Stomach (tissue), 9 donors: ENCODE measurements around the gene PTGS1. TPM values are rescaled to one million over a fixed set of nuclear protein-coding genes. Genes with fewer than 3 reads are reported as not detected.

Experiments used
- DNase-seq, 2 donors: peaks; one replicate each; pipeline versions ENCODE4 v3.0.0 to v3.0.0-alpha.2; 2013 to 2019
- H3K27ac ChIP-seq, 5 donors: fragments of 200-600 bp in 4 of 5; sonication (generic) in 4 of 5; one replicate each; pipeline ENCODE4 v1.5.1; 2013 to 2019; ENCODE audit warnings: mild to moderate bottlenecking in 1 of 5, moderate library complexity in 1 of 5
- H3K27me3 ChIP-seq, 3 donors: fragments of 200-600 bp; sonication (generic); one replicate each; pipeline ENCODE4 v1.5.1; 2017 to 2019; ENCODE audit warnings: mixed run types in 1 of 3
- H3K36me3 ChIP-seq, 4 donors: fragments of 200-600 bp; sonication (generic); 1 replicate in 3 of 4; 2 replicates in 1 of 4; pipeline ENCODE4 v1.5.1; 2016 to 2019
- H3K4me1 ChIP-seq, 4 donors: fragments of 200-600 bp; sonication (generic); one replicate each; pipeline ENCODE4 v1.5.1; 2016 to 2019
- H3K4me3 ChIP-seq, 4 donors: fragments of 200-600 bp; sonication (generic) in 3 of 4; one replicate each; pipeline ENCODE4 v1.5.1; 2016 to 2019; ENCODE audit warnings: mild to moderate bottlenecking in 1 of 4
- H3K9me3 ChIP-seq, 4 donors: fragments of 200-600 bp; sonication (generic); one replicate each; pipeline ENCODE4 v1.5.1; 2016 to 2019
- CTCF ChIP-seq, 7 experiments: fragments of 450-650 bp in 4 of 7; fragments of 200-600 bp in 3 of 7; sonication (generic) in 3 of 7; IDR thresholded peaks; one replicate each; pipeline ENCODE4 v1.5.1; 2016 to 2019; ENCODE audit warnings: antibody characterized with exemption in 7 of 7, control low read depth in 2 of 7, mild to moderate bottlenecking in 1 of 7
- EP300 ChIP-seq: sonication (generic); formaldehyde crosslinking; IDR thresholded peaks from one replicate; pipeline ENCODE4 v1.6.1; 2017; ENCODE audit warnings: antibody characterized with exemption
- POLR2A ChIP-seq, 4 donors: fragments of 450-650 bp; IDR thresholded peaks; one replicate each; pipeline ENCODE4 v1.6.1; 2016; ENCODE audit warnings: antibody characterized with exemption in 4 of 4, control low read depth in 2 of 4, mild to moderate bottlenecking in 1 of 4, moderate library complexity in 1 of 4
- POLR2AphosphoS5 ChIP-seq, 3 donors: sonication (generic); formaldehyde crosslinking; IDR thresholded peaks; one replicate each; pipeline ENCODE4 v1.6.1; 2016; ENCODE audit warnings: antibody characterized with exemption in 3 of 3
- WGBS, 5 donors: extraction: QIAGEN DNeasy Blood & Tissue Kit in 3 of 5; methylation state at CpG; one replicate each; pipeline versions ENCODE4 v1.1.5 to v1.1.7; 2013 to 2018; 5-methylcytosine and 5-hydroxymethylcytosine counted together
- intact Hi-C: fragments of 100-400 bp; cut with DNase I; formaldehyde crosslinking; loops from one replicate; pipeline ENCODE4 v1.15.1; 2023; ENCODE audit warnings: low total_unique reads
- polyA plus RNA-seq, 3 donors: library from polyadenylated mRNA; stranded (reverse); fragments of 200-250 nt; gene quantifications; one replicate each; pipeline ENCODE4 v1.2.3, GENCODE V29; 2013
- total RNA-seq, 5 donors: library from RNA; depleted of rRNA; stranded (reverse); fragments of >200 nt; gene quantifications; one replicate each; pipeline versions ENCODE4 v1.1.0 to v1.2.3, GENCODE V29; 2014 to 2016
- donor health status: healthy with polysubstance abuse.
- donor health status: Bipolar disorder and iron deficiency.
- donor health status: healthy.

PTGS1 gene
- total and polyA plus RNA-seq, 8 donors: 6.4 to 49.6 (median 15.1) TPM

GRCh38 chr9:122333169-122333808 lies 37.5 kb upstream of the PTGS1 start:
- no peaks in the 10 kb centered on the region for H3K9me3 ChIP-seq
- peaks cover 0 to 4% (median 3%) of the 10 kb centered on the region in 4 donors for H3K4me1 ChIP-seq
- DNase-seq: no peak
- H3K27me3 ChIP-seq: peaks cover 0 to 10% (median 7%) of the 10 kb centered on the region in 3 donors
- no peak overlapping the region for H3K4me3 ChIP-seq
- H3K27ac ChIP-seq: no peak overlapping the region
- 55 to 75% (median 71%) methylated on average over 7 to 10 of the region's 10 CpGs for whole genome bisulfite sequencing, 5 donors
- H3K36me3 ChIP-seq: peaks cover 0 to 10% (median 3%) of the 10 kb centered on the region in 4 donors
- TF ChIP-seq POLR2A (IDR thresholded peaks at IDR 0.05) (no peak), POLR2AphosphoS5 (IDR thresholded peaks at IDR 0.05) (no peak), EP300 (no peak), CTCF (IDR thresholded peaks at IDR 0.05) (no peak)
- intact Hi-C loops: no loop called here

GRCh38 chr9:122334916-122335315 lies 35.9 kb upstream of the PTGS1 start:
- TF ChIP-seq POLR2AphosphoS5 (IDR thresholded peaks at IDR 0.05) (no peak), EP300 (no peak), CTCF (IDR thresholded peaks at IDR 0.05) (no peak)
- H3K27me3 ChIP-seq: peaks cover 0 to 18% (median 7%) of the 10 kb centered on the region in 3 donors
- peaks cover 0 to 3% (median 0%) of the 10 kb centered on the region in 4 donors for H3K36me3 ChIP-seq
- DNase-seq: no peak
- H3K4me1 ChIP-seq: peaks cover 0 to 4% (median 2%) of the 10 kb centered on the region in 4 donors
- no peak overlapping the region for H3K4me3 ChIP-seq
- intact Hi-C loops: no loop called here
- no peaks in the 10 kb centered on the region for H3K9me3 ChIP-seq
- WGBS, 5 donors: 78 to 90% (median 80%) methylated on average over 4 of the region's 4 CpGs
- no peak overlapping the region for H3K27ac ChIP-seq

- no peak overlapping the region for H3K4me3 ChIP-seq
- H3K27ac ChIP-seq: no peak overlapping the region
- no peaks in the 10 kb centered on the region for H3K36me3 ChIP-seq
- intact Hi-C loops: no loop called here
- TF ChIP-seq POLR2AphosphoS5 (IDR thresholded peaks at IDR 0.05) (no peak), EP300 (no peak), CTCF (IDR thresholded peaks at IDR 0.05) (no peak), POLR2A (IDR thresholded peaks at IDR 0.05) (no peak)
- peaks cover 0 to 4% (median 2%) of the 10 kb centered on the region in 4 donors for H3K4me1 ChIP-seq
- no peak for DNase-seq
- H3K9me3 ChIP-seq: no peaks in the 10 kb centered on the region
- WGBS, 5 donors: 87 to 94% (median 89%) methylated on average over 5 of the region's 5 CpGs
- peaks cover 0 to 18% (median 7%) of the 10 kb centered on the region in 3 donors for H3K27me3 ChIP-seq
Measured at GRCh38 chr9:122336189-122336588, 34.6 kb upstream of the PTGS1 start.

GRCh38 chr9:122336866-122337555 lies 33.8 kb upstream of the PTGS1 start:
- Histone ChIP-seq H3K36me3 (no peaks in the 10 kb centered on the region), H3K27ac (no peak overlapping the region), H3K9me3 (no peaks in the 10 kb centered on the region), H3K4me1 (peaks cover 0 to 4% (median 2%) of the 10 kb centered on the region in 4 donors), H3K27me3 (peaks cover 0 to 18% (median 7%) of the 10 kb centered on the region in 3 donors), H3K4me3 (no peak overlapping the region)
- WGBS, 5 donors: 32 to 48% (median 46%) methylated on average over 21 to 26 of the region's 26 CpGs
- intact Hi-C loops: no loop called here
- no peak for DNase-seq
- no peak for TF ChIP-seq CTCF (IDR thresholded peaks at IDR 0.05)
- no peak for TF ChIP-seq POLR2AphosphoS5 (IDR thresholded peaks at IDR 0.05)
- no peak for TF ChIP-seq POLR2A (IDR thresholded peaks at IDR 0.05)
- TF ChIP-seq EP300: no peak
